Activated naive CD8-positive, alpha-beta T cell treated with anti-CD3 and anti-CD28 coated beads, Interleukin-2, amount 10 ng/mL, durations not matched to agents 7 days and 5 days (primary cell): Measurements from ENCODE around the gene ARF1. TPM values are rescaled to one million over a fixed set of nuclear protein-coding genes. Genes with fewer than 3 reads are reported as not detected.
A peak's percentile ranks its signal among the peaks of the same experiment; 100 is the strongest.

Experiments
- ATAC-seq: fragments of 150-1000 bp; cut with Tn5 transposase; one replicate; pipeline ENCODE4 v1.10.0; 2021; ENCODE audit warnings: low read depth, moderate library complexity
- POLR2A ChIA-PET: fragments of 350-600 bp; sonication (Branson Sonifier 250); formaldehyde crosslinking; loops from one replicate; lab custom pipeline; 2021; ENCODE audit warnings: antibody characterized with exemption; lab: Charles Lee
- DNase-seq: peaks from one replicate; pipeline ENCODE4 v3.0.0; 2021
- H3K27ac Mint-ChIP-seq: one replicate; pipeline ENCODE4 v1.8.0; 2022; ENCODE audit warnings: mild to moderate bottlenecking, mixed read lengths
- H3K27me3 Mint-ChIP-seq: one replicate; pipeline ENCODE4 v1.8.0; 2022; ENCODE audit warnings: mild to moderate bottlenecking, moderate library complexity, mixed read lengths
- H3K36me3 Mint-ChIP-seq: one replicate; pipeline ENCODE4 v1.8.0; 2021; ENCODE audit warnings: mild to moderate bottlenecking, mixed read lengths
- H3K4me1 Mint-ChIP-seq: one replicate; pipeline ENCODE4 v1.8.0; 2021; ENCODE audit warnings: mixed read lengths
- H3K4me3 Mint-ChIP-seq: one replicate; pipeline ENCODE4 v1.8.0; 2022; ENCODE audit warnings: mild to moderate bottlenecking, moderate library complexity, mixed read lengths
- H3K9me3 Mint-ChIP-seq: one replicate; pipeline ENCODE4 v1.8.0; 2021; ENCODE audit warnings: mixed read lengths
- total RNA-seq, 2 experiments: library from RNA; stranded (reverse); gene quantifications; one replicate each; pipeline ENCODE4 v1.2.3, GENCODE V29; 2021

ARF1 gene
- total RNA-seq, 2 experiments from 2014 or later = 266 to 284 TPM

DNA sequence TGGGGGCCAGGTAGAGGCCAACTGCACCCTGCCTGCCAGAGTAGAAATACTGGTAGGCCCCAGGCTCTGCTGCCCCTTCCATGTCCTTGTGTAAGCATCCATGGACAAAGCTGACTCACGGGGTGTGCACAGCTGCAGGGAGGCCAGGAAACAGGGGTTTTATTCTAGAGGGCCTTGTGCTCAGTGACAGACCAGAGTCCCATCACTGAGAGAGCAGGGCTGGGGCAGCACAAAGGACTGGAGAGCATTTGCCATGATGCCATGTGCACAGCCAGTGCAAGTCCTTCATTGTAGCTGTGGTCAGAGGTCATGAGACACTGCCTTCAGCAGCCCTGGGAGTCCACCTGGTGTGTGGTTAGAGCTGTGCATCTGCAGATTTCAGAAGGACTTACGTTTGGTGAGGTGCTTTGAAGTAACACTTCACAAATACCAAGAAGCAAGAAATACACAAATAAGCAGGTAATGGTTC is 8.1 kb downstream of the ARF1 start:
- peaks cover 49% of the 10 kb centered on the region for H3K36me3 Mint-ChIP-seq
- H3K4me3 Mint-ChIP-seq = no peak overlapping the region
- POLR2A ChIA-PET = interaction anchor here (1.3 kb wide), 1 partner anchor 9 kb away, joined by 5 read pairs; the partner anchor contains the start of gene ARF1
- ATAC-seq (no peak), DNase-seq (no peak)
- no peaks in the 10 kb centered on the region for H3K27me3 Mint-ChIP-seq
- peaks cover 41% of the 10 kb centered on the region for H3K4me1 Mint-ChIP-seq
- peaks cover 17% of the 10 kb centered on the region for H3K9me3 Mint-ChIP-seq
- H3K27ac Mint-ChIP-seq = no peak overlapping the region

DNA sequence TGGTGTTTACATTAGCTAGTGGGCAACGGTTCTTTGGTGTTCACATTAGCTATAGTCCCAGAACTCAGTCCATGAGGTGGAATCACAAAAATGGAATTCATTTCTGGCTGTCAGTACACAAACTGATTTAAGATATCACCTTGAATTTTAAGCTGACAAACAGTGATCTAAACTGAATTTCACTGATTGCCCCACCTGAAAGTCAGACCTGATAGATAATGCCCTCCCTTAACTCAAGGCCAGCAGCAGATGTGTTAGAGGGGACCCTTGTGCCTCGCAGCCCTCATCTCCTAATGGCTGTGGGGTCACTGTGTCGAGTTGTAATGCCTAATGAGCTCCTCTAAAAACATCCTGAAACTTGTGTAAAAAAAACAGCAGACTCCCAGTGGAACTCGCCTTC is 8.6 kb downstream of the ARF1 start:
- peaks cover 53% of the 10 kb centered on the region for H3K36me3 Mint-ChIP-seq
- no peak overlapping the region for H3K4me3 Mint-ChIP-seq
- ATAC-seq (no peak), DNase-seq (no peak)
- POLR2A ChIA-PET = interaction anchor here (1.2 to 1.3 kb wide), 2 partner anchors 9 to 395 kb away, joined by 3 to 5 read pairs; partner anchors contain the start of gene ARF1
- peak overlapping the region; percentile 21 for H3K27ac Mint-ChIP-seq
- peaks cover 17% of the 10 kb centered on the region for H3K9me3 Mint-ChIP-seq
- peaks cover 42% of the 10 kb centered on the region for H3K4me1 Mint-ChIP-seq
- H3K27me3 Mint-ChIP-seq = no peaks in the 10 kb centered on the region

DNA sequence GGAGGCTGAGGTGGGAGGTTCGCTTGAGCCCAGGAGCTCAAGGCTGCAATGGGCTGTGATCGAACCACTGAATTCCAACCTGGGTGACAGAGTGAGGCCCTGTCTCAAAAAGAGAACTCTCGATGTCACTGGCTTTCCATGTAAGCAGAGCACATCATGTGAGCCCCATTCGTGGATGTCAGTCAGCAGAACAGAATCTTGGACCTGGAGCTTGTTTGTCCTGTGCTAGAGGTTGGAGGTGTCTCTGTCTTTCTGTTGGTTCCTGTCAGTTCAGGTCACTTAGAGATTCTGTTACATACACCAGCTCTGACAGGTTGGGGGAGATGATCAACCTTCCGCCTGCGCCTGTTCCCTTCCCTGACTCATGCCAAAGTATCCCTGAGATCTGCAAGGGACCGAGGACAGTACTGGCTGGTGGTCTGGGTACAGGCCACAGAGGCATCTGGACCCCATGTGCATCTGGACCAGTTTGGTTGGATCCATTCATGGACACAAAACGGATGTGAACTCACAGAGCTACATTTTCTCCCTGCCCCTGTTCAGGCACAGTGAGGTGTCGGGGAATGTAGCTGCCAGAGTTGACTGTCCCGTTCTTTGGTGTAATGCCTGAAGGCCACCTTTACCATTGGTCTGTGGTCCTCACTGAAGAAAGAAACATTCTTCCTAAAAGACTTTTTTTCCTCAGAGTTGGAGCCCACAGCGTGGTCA is 10.0 kb downstream of the ARF1 start:
- ATAC-seq (no peak), DNase-seq (no peak)
- Mint-ChIP-seq H3K4me1 (peaks cover 34% of the 10 kb centered on the region), H3K27ac (no peak overlapping the region), H3K36me3 (peaks cover 55% of the 10 kb centered on the region), H3K9me3 (peaks cover 17% of the 10 kb centered on the region), H3K27me3 (no peaks in the 10 kb centered on the region), H3K4me3 (no peak overlapping the region)
- POLR2A ChIA-PET = interaction anchor here (1.2 kb wide), 1 partner anchor 394 kb away, joined by 3 read pairs; no protein-coding TSS in a partner anchor

DNA sequence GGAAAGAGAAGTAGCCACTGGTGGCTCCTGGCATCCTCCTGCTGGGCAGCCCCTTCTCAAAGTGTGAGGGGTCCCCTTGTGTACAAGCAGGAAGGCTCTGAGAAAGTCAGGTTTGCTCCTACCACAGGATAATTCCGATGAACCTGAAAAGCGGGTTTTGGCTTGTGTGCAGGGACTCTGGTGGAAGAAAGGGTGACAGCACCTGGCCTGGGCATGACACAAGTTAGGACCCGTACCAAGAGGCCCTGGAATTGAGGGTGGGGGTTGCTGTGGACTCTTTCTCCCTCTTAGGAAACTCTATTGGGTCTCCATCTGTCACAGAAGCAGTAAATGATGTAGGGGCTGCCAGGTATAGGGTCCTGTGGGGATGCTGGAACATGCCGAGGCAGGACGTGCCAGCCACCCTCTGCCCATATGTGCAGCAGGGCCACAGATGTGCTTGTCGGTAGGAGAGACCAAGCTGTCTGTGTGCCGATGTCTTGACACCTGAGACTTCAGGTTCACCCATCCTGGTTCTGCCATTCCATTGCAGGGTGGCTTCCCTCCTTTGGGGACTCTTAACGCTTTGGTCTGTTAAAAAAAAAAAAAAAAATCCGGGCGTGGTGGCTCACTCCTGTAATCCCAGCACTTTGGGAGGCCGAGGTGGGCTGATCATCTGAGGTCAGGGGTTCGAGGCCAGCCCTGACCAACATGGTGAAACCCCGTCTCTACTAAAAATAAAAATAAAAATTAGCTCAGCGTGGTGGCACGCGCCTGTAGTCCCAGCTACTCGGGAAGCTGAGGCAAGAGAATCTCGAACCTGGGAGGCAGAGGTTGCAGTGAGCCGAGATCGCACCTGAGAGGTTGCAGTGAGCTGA is 10.8 kb downstream of the ARF1 start:
- no peak overlapping the region for H3K4me3 Mint-ChIP-seq
- H3K27ac Mint-ChIP-seq = no peak overlapping the region
- POLR2A ChIA-PET = no interaction called here
- no peaks in the 10 kb centered on the region for H3K27me3 Mint-ChIP-seq
- H3K9me3 Mint-ChIP-seq = peaks cover 17% of the 10 kb centered on the region
- peaks cover 26% of the 10 kb centered on the region for H3K4me1 Mint-ChIP-seq
- peaks cover 53% of the 10 kb centered on the region for H3K36me3 Mint-ChIP-seq
- ATAC-seq (no peak), DNase-seq (no peak)

DNA sequence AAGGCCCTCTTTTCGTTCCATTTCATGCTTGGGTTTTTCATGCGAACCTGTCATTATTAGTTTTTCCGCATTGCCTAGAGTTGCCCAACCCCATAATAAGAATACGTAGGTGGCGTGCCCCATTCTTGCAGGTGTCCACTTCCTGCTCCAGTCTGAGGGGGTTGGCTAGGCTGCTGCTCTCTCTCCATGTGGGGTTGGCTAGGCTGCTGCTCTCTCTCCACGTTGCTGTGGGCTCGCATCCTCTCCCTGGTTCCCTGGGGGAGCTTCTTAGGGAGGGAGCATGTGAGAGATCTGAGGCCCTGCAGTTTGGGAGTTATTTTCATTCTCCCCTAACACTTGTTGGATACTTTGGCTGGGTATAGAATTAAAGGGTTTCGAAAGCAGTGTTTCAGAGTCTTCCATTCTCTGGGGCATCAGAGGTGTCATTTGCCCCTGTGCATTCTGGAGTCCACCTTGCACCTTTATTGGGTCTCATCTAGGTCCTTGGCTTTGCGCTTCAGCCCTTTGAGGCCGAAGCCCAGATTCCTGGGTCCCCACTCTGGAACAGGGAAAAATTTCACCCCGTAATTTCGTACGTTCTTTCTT is 12.0 kb downstream of the ARF1 start:
- POLR2A ChIA-PET = no interaction called here
- peaks cover 17% of the 10 kb centered on the region for H3K4me1 Mint-ChIP-seq
- peaks cover 17% of the 10 kb centered on the region for H3K9me3 Mint-ChIP-seq
- H3K27me3 Mint-ChIP-seq = no peaks in the 10 kb centered on the region
- no peak overlapping the region for H3K4me3 Mint-ChIP-seq
- ATAC-seq = no peak
- DNase-seq = no peak
- no peak overlapping the region for H3K27ac Mint-ChIP-seq
- peaks cover 57% of the 10 kb centered on the region for H3K36me3 Mint-ChIP-seq

DNA sequence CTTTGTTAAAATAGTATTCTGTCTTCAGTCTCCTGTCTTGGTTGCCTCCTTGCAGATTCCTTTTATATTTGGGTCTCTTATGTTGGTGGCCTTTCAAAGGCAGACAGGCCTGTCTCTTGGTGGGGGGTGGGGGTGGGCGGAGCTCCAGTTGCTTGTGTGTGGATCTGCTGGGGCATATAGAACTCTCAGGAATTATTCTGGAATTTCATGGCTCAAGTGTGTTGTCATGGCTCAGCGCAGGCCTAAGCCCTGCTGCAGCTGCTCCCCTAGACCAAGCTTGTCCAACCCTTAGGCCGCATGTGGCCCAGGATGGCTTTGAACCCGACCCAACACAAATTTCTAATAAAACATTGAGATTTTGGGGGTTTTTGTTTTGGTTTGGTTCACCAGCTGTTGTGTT is 12.7 kb downstream of the ARF1 start:
- POLR2A ChIA-PET = no interaction called here
- peaks cover 14% of the 10 kb centered on the region for H3K4me1 Mint-ChIP-seq
- peaks cover 56% of the 10 kb centered on the region for H3K36me3 Mint-ChIP-seq
- H3K27ac Mint-ChIP-seq = no peak overlapping the region
- ATAC-seq = no peak
- no peak for DNase-seq
- peaks cover 17% of the 10 kb centered on the region for H3K9me3 Mint-ChIP-seq
- H3K4me3 Mint-ChIP-seq = no peak overlapping the region
- H3K27me3 Mint-ChIP-seq = no peaks in the 10 kb centered on the region

DNA sequence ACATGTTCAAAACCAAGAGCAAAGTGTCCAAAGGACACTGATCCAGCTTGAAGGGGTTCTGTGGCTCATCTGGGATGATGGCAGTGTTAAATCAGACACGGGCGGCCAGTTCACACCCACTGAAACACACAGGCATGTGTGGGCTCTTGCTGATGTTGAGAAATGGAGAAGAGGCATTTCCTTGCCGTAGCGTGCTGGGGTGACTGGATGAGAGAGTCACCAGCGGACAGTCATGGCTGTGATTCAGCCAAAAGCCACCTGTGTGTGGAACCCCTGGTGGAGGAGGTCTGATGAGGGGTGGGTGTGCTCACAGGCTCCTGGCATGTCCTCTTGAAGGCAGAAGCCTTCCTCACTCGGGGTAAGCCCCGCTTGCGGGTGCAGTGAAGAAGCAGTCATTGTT is 13.4 kb downstream of the ARF1 start:
- H3K36me3 Mint-ChIP-seq = peaks cover 54% of the 10 kb centered on the region
- peaks cover 17% of the 10 kb centered on the region for H3K9me3 Mint-ChIP-seq
- no peak overlapping the region for H3K4me3 Mint-ChIP-seq
- DNase-seq = no peak
- H3K27me3 Mint-ChIP-seq = no peaks in the 10 kb centered on the region
- no peak for ATAC-seq
- peaks cover 7% of the 10 kb centered on the region for H3K4me1 Mint-ChIP-seq
- no peak overlapping the region for H3K27ac Mint-ChIP-seq
- POLR2A ChIA-PET = no interaction called here

DNA sequence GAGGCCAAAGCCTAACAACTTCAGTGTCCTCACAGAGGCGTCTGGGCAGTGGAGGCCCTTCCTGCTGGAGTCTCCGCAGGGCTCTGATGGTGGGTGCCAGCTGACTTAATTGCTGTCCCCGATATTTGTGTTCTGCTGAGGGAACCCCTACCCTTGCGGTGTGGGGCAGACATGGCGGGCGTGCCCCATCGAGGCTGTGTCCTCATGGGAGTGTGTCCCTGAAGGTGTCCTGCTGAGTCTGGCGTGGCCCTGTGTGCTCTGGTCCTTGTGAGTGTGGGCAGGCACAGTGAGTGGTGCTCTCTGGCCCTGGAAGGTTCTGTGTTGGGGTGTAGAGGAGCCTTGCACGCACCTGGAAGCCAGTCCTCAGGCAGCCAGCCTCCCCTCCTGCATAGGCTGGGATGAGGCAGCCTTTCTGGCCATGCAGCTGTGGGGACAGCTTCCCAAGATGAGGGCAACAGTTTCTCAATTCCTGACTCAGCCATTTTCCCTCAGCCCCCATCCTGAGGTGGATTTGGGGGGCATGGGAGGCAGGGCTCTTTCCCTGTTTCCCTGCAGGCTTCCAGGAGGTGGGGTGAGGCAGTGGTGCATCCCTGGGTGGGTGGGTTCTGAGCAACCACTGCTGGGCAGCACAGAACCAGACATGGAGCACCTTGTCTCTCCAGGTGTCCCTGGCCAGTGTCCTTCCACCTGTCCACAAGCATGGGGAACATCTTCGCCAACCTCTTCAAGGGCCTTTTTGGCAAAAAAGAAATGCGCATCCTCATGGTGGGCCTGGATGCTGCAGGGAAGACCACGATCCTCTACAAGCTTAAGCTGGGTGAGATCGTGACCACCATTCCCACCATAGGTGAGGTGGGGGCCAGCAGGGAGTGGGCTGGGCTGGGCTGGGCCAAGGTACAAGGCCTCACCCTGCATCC is 14.2 kb downstream of the ARF1 start:
- Mint-ChIP-seq H3K27me3 (no peaks in the 10 kb centered on the region), H3K36me3 (peaks cover 47% of the 10 kb centered on the region), H3K9me3 (peaks cover 14% of the 10 kb centered on the region), H3K4me1 (peaks cover 12% of the 10 kb centered on the region), H3K4me3 (no peak overlapping the region), H3K27ac (no peak overlapping the region)
- POLR2A ChIA-PET = no interaction called here
- ATAC-seq = no peak
- no peak for DNase-seq

DNA sequence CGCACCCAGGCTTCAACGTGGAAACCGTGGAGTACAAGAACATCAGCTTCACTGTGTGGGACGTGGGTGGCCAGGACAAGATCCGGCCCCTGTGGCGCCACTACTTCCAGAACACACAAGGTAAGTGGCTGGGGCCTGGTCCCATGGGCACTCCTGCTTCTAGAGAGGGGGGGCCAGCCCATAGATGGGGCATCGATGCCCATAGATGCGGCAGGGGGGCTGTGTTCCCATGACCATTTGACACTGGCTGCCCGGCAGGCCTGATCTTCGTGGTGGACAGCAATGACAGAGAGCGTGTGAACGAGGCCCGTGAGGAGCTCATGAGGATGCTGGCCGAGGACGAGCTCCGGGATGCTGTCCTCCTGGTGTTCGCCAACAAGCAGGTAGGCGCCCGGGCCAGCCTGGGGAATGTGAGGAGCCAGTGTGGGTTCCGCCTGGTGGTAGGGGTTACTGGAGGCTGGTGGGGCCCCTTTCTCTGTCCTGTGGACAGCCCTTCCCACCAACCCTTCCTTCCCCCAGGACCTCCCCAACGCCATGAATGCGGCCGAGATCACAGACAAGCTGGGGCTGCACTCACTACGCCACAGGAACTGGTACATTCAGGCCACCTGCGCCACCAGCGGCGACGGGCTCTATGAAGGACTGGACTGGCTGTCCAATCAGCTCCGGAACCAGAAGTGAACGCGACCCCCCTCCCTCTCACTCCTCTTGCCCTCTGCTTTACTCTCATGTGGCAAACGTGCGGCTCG is 15.0 kb downstream of the ARF1 start:
- peaks cover 10% of the 10 kb centered on the region for H3K4me1 Mint-ChIP-seq
- no peaks in the 10 kb centered on the region for H3K27me3 Mint-ChIP-seq
- no peak overlapping the region for H3K27ac Mint-ChIP-seq
- no peak for DNase-seq
- no peak overlapping the region for H3K4me3 Mint-ChIP-seq
- H3K9me3 Mint-ChIP-seq = peaks cover 12% of the 10 kb centered on the region
- ATAC-seq = no peak
- POLR2A ChIA-PET = interaction anchor here (1.2 kb wide), 1 partner anchor 15 kb away, joined by 6 read pairs; the partner anchor contains the start of gene ARF1
- H3K36me3 Mint-ChIP-seq = peaks cover 39% of the 10 kb centered on the region

DNA sequence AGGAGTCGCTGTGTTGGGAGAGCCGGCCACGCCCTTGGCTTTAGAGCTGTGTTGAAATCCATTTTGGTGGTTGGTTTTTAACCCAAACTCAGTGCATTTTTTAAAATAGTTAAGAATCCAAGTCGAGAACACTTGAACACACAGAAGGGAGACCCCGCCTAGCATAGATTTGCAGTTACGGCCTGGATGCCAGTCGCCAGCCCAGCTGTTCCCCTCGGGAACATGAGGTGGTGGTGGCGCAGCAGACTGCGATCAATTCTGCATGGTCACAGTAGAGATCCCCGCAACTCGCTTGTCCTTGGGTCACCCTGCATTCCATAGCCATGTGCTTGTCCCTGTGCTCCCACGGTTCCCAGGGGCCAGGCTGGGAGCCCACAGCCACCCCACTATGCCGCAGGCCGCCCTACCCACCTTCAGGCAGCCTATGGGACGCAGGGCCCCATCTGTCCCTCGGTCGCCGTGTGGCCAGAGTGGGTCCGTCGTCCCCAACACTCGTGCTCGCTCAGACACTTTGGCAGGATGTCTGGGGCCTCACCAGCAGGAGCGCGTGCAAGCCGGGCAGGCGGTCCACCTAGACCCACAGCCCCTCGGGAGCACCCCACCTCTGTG is 15.9 kb downstream of the ARF1 start:
- ATAC-seq (no peak), DNase-seq (no peak)
- Mint-ChIP-seq H3K9me3 (peaks cover 11% of the 10 kb centered on the region), H3K27me3 (no peaks in the 10 kb centered on the region), H3K4me1 (peaks cover 10% of the 10 kb centered on the region), H3K27ac (no peak overlapping the region), H3K36me3 (peaks cover 33% of the 10 kb centered on the region), H3K4me3 (no peak overlapping the region)
- POLR2A ChIA-PET = interaction anchor here (1.2 kb wide), 1 partner anchor 16 kb away, joined by 6 read pairs; the partner anchor contains the start of gene ARF1

DNA sequence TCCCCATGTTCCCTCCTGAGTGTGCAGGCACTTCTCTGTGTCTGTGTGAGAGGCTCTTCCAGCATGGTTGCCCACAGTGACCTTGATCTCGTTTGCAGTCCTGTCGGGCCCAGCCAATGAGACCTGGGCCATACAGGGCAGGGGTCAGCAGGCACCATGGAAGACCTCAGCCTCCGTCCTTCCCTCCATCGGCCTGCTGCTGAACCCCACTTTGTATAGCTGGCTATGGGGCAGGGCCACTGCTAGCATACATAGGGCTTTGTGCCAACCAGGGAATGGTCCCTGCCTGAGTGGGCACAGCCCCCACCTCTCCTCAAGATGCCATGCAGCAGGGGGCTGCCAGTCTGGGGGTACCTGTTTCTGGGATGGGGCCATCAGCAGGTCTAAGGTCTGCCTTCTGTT is 16.8 kb downstream of the ARF1 start:
- POLR2A ChIA-PET = interaction anchor here (1.3 to 1.7 kb wide), 2 partner anchors 17 to 18 kb away, joined by 3 to 12 read pairs; partner anchors contain the start of gene ARF1

More for the DNA sequence above, 16.8 kb downstream of the ARF1 start:
- Mint-ChIP-seq H3K36me3 (peaks cover 29% of the 10 kb centered on the region), H3K4me3 (no peak overlapping the region), H3K27me3 (no peaks in the 10 kb centered on the region), H3K27ac (no peak overlapping the region), H3K4me1 (peaks cover 14% of the 10 kb centered on the region), H3K9me3 (peaks cover 9% of the 10 kb centered on the region)
- no peak for ATAC-seq
- no peak for DNase-seq
